ENCODE data around the gene RENBP.

DNA sequence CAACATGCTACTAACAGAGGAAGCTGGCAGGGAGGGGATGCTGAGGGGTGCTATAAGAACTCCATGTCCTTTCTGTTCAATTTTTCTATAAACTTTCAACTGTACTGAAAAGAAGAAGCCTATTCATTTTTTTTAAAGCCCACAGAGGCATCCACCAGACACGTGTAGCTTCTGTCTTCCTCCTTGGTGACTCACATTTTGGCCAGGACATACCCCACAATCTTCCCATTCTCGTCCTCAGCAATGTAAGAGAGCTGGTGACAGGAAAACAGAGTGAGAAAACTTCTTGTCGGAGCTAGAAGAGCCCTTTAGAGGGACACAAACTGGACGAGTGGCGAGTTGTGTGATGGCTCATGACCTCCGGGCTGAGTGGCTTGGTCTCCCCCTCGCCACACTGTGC is 10.7 kb downstream of the RENBP start:
- TF ChIP-seq, protein P1, sequence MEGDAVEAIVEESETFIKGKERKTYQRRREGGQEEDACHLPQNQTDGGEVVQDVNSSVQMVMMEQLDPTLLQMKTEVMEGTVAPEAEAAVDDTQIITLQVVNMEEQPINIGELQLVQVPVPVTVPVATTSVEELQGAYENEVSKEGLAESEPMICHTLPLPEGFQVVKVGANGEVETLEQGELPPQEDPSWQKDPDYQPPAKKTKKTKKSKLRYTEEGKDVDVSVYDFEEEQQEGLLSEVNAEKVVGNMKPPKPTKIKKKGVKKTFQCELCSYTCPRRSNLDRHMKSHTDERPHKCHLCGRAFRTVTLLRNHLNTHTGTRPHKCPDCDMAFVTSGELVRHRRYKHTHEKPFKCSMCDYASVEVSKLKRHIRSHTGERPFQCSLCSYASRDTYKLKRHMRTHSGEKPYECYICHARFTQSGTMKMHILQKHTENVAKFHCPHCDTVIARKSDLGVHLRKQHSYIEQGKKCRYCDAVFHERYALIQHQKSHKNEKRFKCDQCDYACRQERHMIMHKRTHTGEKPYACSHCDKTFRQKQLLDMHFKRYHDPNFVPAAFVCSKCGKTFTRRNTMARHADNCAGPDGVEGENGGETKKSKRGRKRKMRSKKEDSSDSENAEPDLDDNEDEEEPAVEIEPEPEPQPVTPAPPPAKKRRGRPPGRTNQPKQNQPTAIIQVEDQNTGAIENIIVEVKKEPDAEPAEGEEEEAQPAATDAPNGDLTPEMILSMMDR (IDR thresholded peaks at IDR 0.05), result no peak
- no peak for TF ChIP-seq POLR2A (IDR thresholded peaks at IDR 0.05)
